ENCODE results near the gene ATF3. TPM values are rescaled to one million over a fixed set of nuclear protein-coding genes. Genes with fewer than 3 reads are reported as not detected.

ATF3 gene, protein sequence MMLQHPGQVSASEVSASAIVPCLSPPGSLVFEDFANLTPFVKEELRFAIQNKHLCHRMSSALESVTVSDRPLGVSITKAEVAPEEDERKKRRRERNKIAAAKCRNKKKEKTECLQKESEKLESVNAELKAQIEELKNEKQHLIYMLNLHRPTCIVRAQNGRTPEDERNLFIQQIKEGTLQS
- 10 to 100 TPM; 20.8 to 41.2 (median 28.7) TPM for polyA plus RNA-seq
- long read RNA-seq, donor 1: 0 reads
- long read RNA-seq, donor 2: 0 reads
- long read RNA-seq, donor 3, partial matches to known transcripts: 0 of 1 reads
- long read RNA-seq, donor 3, other reads (novel, unspliced or antisense): 0 of 1 reads
- long read RNA-seq, donor 4: 0 reads
- long read RNA-seq, donor 5, partial matches to known transcripts: 0 of 1 reads
- long read RNA-seq, donor 5, other reads (novel, unspliced or antisense): 0 of 1 reads
- long read RNA-seq, donor 6, partial matches to known transcripts: 0 of 4 reads
- long read RNA-seq, donor 6, other reads (novel, unspliced or antisense): 0 of 4 reads
- long read RNA-seq, donor 7: 0 reads
- long read RNA-seq, donor 8, partial matches to known transcripts: 0 of 2 reads
- long read RNA-seq, donor 8, other reads (novel, unspliced or antisense): 0 of 2 reads
- long read RNA-seq, donor 9, partial matches to known transcripts: 0 of 3 reads
- long read RNA-seq, donor 9, other reads (novel, unspliced or antisense): 0 of 3 reads
- long read RNA-seq, donor 10, partial matches to known transcripts: 0 of 6 reads
- long read RNA-seq, donor 10, other reads (novel, unspliced or antisense): 0 of 6 reads

DNA sequence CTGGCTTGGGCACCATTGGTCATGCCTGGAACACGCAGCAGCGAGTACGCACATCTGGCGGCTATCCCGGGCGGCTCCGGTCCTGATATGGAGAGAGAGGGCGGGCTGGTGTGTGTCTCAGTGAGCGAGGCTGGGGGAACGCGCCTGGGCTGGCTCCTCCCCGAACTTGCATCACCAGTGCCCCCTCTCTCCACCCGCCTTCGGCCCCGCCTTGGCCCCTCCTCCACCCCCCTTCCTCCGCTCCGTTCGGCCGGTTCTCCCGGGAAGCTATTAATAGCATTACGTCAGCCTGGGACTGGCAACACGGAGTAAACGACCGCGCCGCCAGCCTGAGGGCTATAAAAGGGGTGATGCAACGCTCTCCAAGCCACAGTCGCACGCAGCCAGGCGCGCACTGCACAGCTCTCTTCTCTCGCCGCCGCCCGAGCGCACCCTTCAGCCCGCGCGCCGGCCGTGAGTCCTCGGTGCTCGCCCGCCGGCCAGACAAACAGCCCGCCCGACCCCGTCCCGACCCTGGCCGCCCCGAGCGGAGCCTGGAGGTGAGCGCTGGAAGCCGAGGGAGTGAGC, at the start of gene ATF3:
Gene ATF3 (plus strand): TSS at position 370 of the 567 bp plus-strand sequence. CDS start 6,261 bp downstream, outside the sequence.
- DNase-seq (peak; percentile 98 to 100), FAIRE-seq (no peak)
- H3K27ac ChIP-seq (ENCODE audit: low read depth in 1 of 3, low read length in 2 of 3): peak within 1 kb of the TSS; percentile 94 to 99 (median 97)
- H3K36me3 ChIP-seq (ENCODE audit: control insufficient read depth in 3 of 3, insufficient read depth in 2 of 3, low read depth in 1 of 3, low read length in 3 of 3): no peaks in the 10 kb centered on the region
- H3K4me1 ChIP-seq (ENCODE audit: control insufficient read depth in 3 of 3, insufficient read depth in 2 of 3, low read depth in 1 of 3, low read length in 2 of 3): peaks cover 5 to 39% (median 11%) of the 10 kb centered on the region in 3 donors
- 0 to 1% (median 0%) methylated on average over 46 to 54 of the region's 54 CpGs for WGBS, 3 donors
- no peaks in the 10 kb centered on the region for H3K9me3 ChIP-seq (ENCODE audit: control insufficient read depth in 2 of 2, insufficient read depth in 1 of 2, low read depth in 1 of 2, low read length in 1 of 2)
- peak within 1 kb of the TSS; percentile 67 to 83 (median 78) for H3K4me3 ChIP-seq (ENCODE audit: low read depth in 1 of 3, low read length in 3 of 3)
- H3K27me3 ChIP-seq (ENCODE audit: control insufficient read depth in 3 of 3, insufficient read depth in 3 of 3, low read length in 3 of 3): peaks cover 0 to 32% (median 0%) of the 10 kb centered on the region in 3 donors

DNA sequence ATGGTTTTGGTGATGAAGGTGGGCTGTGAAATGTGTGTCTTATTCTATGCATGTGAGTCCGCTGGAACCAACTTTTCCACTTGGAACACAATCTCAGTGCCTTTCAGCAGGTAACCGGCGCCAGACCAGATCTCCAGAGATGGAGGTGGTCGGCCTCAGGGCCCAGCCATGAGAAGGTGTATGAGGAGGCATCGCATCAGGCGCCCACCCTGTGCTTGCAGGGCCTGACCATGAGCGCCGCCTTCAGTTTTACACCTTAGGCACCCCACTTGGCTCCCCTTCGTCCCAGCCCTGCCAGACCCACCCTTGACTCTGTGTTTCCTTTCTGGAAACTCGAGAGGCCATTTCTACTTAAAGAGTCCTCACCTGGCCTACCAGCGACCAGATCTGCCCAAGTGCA, 48.6 kb upstream of the ATF3 start:
- FAIRE-seq (no peak), DNase-seq (no peak)
- 89 to 91% (median 91%) methylated on average over 11 of the region's 11 CpGs for WGBS, 3 donors
- no peak overlapping the region for H3K4me3 ChIP-seq (ENCODE audit: low read depth in 1 of 3, low read length in 3 of 3)
- H3K27ac ChIP-seq (ENCODE audit: low read depth in 1 of 3, low read length in 2 of 3): no peak overlapping the region
- peaks cover 0 to 3% of the 10 kb centered on the region in 2 donors for H3K9me3 ChIP-seq (ENCODE audit: control insufficient read depth in 2 of 2, insufficient read depth in 1 of 2, low read depth in 1 of 2, low read length in 1 of 2)
- H3K4me1 ChIP-seq (ENCODE audit: control insufficient read depth in 3 of 3, insufficient read depth in 2 of 3, low read depth in 1 of 3, low read length in 2 of 3): no peaks in the 10 kb centered on the region
- H3K36me3 ChIP-seq (ENCODE audit: control insufficient read depth in 3 of 3, insufficient read depth in 2 of 3, low read depth in 1 of 3, low read length in 3 of 3): no peaks in the 10 kb centered on the region
- H3K27me3 ChIP-seq (ENCODE audit: control insufficient read depth in 3 of 3, insufficient read depth in 3 of 3, low read length in 3 of 3): no peaks in the 10 kb centered on the region

DNA sequence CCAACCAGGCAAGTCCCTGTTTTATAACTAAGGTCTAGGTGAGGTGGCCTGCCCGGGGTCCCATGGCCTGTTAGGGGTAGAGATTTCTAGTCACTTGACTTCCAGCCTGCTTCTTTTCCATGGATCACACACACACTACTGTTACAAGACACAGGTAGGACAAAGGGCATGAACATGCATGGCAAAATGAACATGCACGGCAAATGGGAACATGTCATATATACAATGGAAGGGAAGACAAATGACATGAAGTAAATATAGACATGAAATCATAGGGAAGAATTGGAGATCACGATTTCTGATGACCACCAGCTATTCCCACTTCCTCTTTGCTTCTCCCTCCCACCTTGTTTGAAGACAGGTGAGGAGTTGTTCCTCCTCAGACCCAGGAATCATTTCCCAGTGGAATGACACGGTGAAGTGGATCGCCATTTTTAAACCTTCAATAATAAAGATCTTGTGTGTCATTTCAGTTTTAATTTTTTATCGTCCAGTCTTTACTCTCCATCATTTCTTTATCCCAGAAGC, 47.6 kb upstream of the ATF3 start:
- 83 to 84% (median 83%) methylated on average over 6 of the region's 6 CpGs for WGBS, 3 donors
- Histone ChIP-seq H3K27ac (ENCODE audit: low read depth in 1 of 3, low read length in 2 of 3) (no peak overlapping the region), H3K9me3 (ENCODE audit: control insufficient read depth in 2 of 2, insufficient read depth in 1 of 2, low read depth in 1 of 2, low read length in 1 of 2) (peaks cover 0 to 3% of the 10 kb centered on the region in 2 donors), H3K36me3 (ENCODE audit: control insufficient read depth in 3 of 3, insufficient read depth in 2 of 3, low read depth in 1 of 3, low read length in 3 of 3) (no peaks in the 10 kb centered on the region), H3K4me3 (ENCODE audit: low read depth in 1 of 3, low read length in 3 of 3) (no peak overlapping the region), H3K27me3 (ENCODE audit: control insufficient read depth in 3 of 3, insufficient read depth in 3 of 3, low read length in 3 of 3) (no peaks in the 10 kb centered on the region), H3K4me1 (ENCODE audit: control insufficient read depth in 3 of 3, insufficient read depth in 2 of 3, low read depth in 1 of 3, low read length in 2 of 3) (no peaks in the 10 kb centered on the region)
- no peak for FAIRE-seq
- no peak for DNase-seq

DNA sequence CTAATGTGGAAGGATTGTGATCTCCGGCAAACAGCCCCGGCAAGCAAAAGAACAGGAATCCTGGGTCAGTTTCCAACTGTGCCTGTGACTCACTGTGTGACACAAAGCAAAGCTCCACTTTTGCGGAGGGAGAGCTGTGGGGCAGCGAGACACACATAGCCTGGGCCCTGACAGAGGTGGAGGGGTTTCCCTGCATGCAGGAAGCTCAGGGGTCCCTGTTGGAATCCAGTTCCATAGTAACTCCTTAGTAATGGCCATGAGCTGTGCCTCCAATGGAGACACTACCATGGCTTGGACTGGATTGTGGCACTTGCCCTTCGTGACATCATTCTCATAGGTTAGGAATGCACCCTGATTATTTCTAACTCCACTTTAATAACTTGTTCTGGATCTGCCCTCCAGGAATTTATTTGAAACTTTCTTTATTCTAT, 47.0 kb upstream of the ATF3 start:
- FAIRE-seq: no peak
- H3K9me3 ChIP-seq (ENCODE audit: control insufficient read depth in 2 of 2, insufficient read depth in 1 of 2, low read depth in 1 of 2, low read length in 1 of 2): peaks cover 0 to 3% of the 10 kb centered on the region in 2 donors
- H3K4me1 ChIP-seq (ENCODE audit: control insufficient read depth in 3 of 3, insufficient read depth in 2 of 3, low read depth in 1 of 3, low read length in 2 of 3): no peaks in the 10 kb centered on the region
- H3K27ac ChIP-seq (ENCODE audit: low read depth in 1 of 3, low read length in 2 of 3): peak overlapping the region in 1 of 3 donors; percentile 2
- DNase-seq: no peak
- no peaks in the 10 kb centered on the region for H3K36me3 ChIP-seq (ENCODE audit: control insufficient read depth in 3 of 3, insufficient read depth in 2 of 3, low read depth in 1 of 3, low read length in 3 of 3)
- no peak overlapping the region for H3K4me3 ChIP-seq (ENCODE audit: low read depth in 1 of 3, low read length in 3 of 3)
- WGBS, 3 donors: 66 to 73% (median 69%) methylated on average over 5 of the region's 5 CpGs
- H3K27me3 ChIP-seq (ENCODE audit: control insufficient read depth in 3 of 3, insufficient read depth in 3 of 3, low read length in 3 of 3): no peaks in the 10 kb centered on the region

DNA sequence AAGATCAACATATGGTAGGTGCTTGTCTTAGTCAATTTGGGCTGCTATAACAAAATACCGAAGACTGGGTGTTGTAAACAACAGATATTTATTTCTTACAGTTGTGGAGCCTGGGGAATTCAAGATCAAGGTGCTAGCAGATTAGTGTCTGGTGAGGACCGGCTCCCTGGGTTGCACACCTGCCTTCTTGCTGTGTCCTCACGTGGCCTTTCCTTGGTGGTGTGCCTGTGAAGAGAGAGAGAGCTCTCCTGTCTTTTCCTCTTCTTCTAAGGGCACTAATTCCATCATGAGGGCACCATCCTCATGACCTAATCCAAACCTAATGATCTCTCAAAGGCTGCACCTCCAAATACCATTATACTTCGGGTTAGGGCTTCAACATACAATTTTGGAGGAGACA, 45.8 kb upstream of the ATF3 start:
- no peak for DNase-seq

DNA sequence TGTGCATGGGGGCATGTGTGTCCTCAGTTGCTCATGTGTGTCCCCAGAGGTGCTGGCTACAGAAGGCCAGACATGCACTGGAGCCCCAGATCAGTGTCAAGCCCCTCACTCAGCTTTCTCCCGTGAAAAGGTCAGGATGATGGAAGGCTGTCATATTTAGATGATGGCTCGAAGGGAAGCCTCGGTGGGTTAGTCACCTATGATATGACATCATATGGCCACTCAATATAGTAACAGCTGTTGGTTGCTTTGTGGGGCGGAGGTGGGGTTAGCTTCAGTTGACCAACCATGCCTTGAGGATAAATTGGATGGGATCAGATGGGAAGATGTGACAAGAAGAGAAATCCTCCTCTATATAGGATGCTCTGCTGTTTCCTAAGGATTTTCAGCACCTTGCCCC, 43.5 kb upstream of the ATF3 start:
- Histone ChIP-seq H3K36me3 (ENCODE audit: control insufficient read depth in 3 of 3, insufficient read depth in 2 of 3, low read depth in 1 of 3, low read length in 3 of 3) (no peaks in the 10 kb centered on the region), H3K9me3 (ENCODE audit: control insufficient read depth in 2 of 2, insufficient read depth in 1 of 2, low read depth in 1 of 2, low read length in 1 of 2) (no peaks in the 10 kb centered on the region), H3K27ac (ENCODE audit: low read depth in 1 of 3, low read length in 2 of 3) (no peak overlapping the region), H3K4me1 (ENCODE audit: control insufficient read depth in 3 of 3, insufficient read depth in 2 of 3, low read depth in 1 of 3, low read length in 2 of 3) (peaks cover 0 to 11% (median 0%) of the 10 kb centered on the region in 3 donors), H3K27me3 (ENCODE audit: control insufficient read depth in 3 of 3, insufficient read depth in 3 of 3, low read length in 3 of 3) (no peaks in the 10 kb centered on the region), H3K4me3 (ENCODE audit: low read depth in 1 of 3, low read length in 3 of 3) (no peak overlapping the region)
- DNase-seq (no peak), FAIRE-seq (no peak)
- 85 to 90% (median 88%) methylated on average over 4 of the region's 4 CpGs for WGBS, 3 donors

More for the DNA sequence above, 45.8 kb upstream of the ATF3 start:
- 49 to 83% (median 70%) methylated on average over 4 of the region's 4 CpGs for WGBS, 3 donors
- Histone ChIP-seq H3K4me1 (ENCODE audit: control insufficient read depth in 3 of 3, insufficient read depth in 2 of 3, low read depth in 1 of 3, low read length in 2 of 3) (peaks cover 0 to 10% (median 0%) of the 10 kb centered on the region in 3 donors), H3K9me3 (ENCODE audit: control insufficient read depth in 2 of 2, insufficient read depth in 1 of 2, low read depth in 1 of 2, low read length in 1 of 2) (no peaks in the 10 kb centered on the region), H3K27ac (ENCODE audit: low read depth in 1 of 3, low read length in 2 of 3) (no peak overlapping the region), H3K36me3 (ENCODE audit: control insufficient read depth in 3 of 3, insufficient read depth in 2 of 3, low read depth in 1 of 3, low read length in 3 of 3) (no peaks in the 10 kb centered on the region), H3K27me3 (ENCODE audit: control insufficient read depth in 3 of 3, insufficient read depth in 3 of 3, low read length in 3 of 3) (no peaks in the 10 kb centered on the region), H3K4me3 (ENCODE audit: low read depth in 1 of 3, low read length in 3 of 3) (no peak overlapping the region)
- no peak for FAIRE-seq

DNA sequence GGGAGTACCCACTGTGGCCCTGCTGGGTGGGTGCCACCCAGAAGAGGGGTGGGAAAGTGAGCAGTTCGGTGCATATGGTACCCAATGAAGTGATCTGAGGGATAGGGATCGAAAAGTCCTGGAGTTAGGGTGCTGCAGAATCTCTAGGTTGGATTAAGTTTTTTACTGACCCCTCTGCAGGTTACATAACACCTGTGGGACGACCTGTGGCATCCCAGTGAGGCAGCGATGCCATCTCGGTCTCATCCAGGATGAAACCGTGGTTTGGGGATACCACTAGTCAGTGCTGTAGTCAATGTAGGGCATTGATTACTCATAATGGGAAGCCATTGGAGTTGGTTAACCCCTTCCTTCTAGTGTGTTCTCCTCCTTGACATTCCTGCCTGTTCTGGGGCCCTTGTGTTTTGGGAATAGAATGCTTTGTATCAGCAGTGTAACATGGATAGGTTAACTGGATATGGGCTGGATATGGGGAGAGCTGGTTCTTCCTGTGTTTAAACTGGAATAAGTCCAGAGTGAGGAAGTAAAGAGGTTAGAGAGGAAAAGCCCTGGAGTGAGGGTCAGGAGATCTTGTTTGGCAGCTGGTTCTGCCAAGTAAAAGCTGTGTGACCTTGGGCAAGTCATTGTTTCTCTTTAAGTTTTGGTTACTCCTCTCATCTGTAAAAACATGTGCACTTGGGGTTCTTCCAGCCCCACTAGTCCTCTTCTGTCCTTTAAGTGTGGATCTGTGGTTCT, 42.8 kb upstream of the ATF3 start:
- no peaks in the 10 kb centered on the region for H3K9me3 ChIP-seq (ENCODE audit: control insufficient read depth in 2 of 2, insufficient read depth in 1 of 2, low read depth in 1 of 2, low read length in 1 of 2)
- peaks cover 0 to 11% (median 0%) of the 10 kb centered on the region in 3 donors for H3K4me1 ChIP-seq (ENCODE audit: control insufficient read depth in 3 of 3, insufficient read depth in 2 of 3, low read depth in 1 of 3, low read length in 2 of 3)
- no peak overlapping the region for H3K27ac ChIP-seq (ENCODE audit: low read depth in 1 of 3, low read length in 2 of 3)
- DNase-seq: no peak
- H3K4me3 ChIP-seq (ENCODE audit: low read depth in 1 of 3, low read length in 3 of 3): no peak overlapping the region
- WGBS, 3 donors: 86 to 88% (median 88%) methylated on average over 6 of the region's 6 CpGs
- no peaks in the 10 kb centered on the region for H3K27me3 ChIP-seq (ENCODE audit: control insufficient read depth in 3 of 3, insufficient read depth in 3 of 3, low read length in 3 of 3)
- FAIRE-seq: no peak
- H3K36me3 ChIP-seq (ENCODE audit: control insufficient read depth in 3 of 3, insufficient read depth in 2 of 3, low read depth in 1 of 3, low read length in 3 of 3): no peaks in the 10 kb centered on the region

Data from small intestine (tissue), 16 donors.